HG03103 (cell line): ENCODE data around the gene APOBEC3H.
A peak's percentile ranks its signal among the peaks of the same experiment; 100 is the strongest.

Experiments
- ATAC-seq: cut with Tn5 transposase; IDR thresholded peaks from one replicate; pipeline ENCODE4 v1.9.1; 2021; ENCODE audit warnings: low read depth; ENCODE audit not compliant: unreplicated experiment

The APOBEC3H gene

GRCh38 chr22:39152024-39152510 lies 55.0 kb downstream of the APOBEC3H start:
- ATAC-seq, result no peak

GRCh38 chr22:39152511-39153219 lies 55.6 kb downstream of the APOBEC3H start, which contains the start of gene CBX7:
TSS of gene CBX7 (minus strand) at chr22:39152680. CDS start at chr22:39152444, 236 bp downstream.
- peak; percentile 57 for ATAC-seq

- ATAC-seq, result no peak
Observed at GRCh38 chr22:39153220-39153717, 56.2 kb downstream of the APOBEC3H start.
